ENCODE results near the gene APBA2.

DNA sequence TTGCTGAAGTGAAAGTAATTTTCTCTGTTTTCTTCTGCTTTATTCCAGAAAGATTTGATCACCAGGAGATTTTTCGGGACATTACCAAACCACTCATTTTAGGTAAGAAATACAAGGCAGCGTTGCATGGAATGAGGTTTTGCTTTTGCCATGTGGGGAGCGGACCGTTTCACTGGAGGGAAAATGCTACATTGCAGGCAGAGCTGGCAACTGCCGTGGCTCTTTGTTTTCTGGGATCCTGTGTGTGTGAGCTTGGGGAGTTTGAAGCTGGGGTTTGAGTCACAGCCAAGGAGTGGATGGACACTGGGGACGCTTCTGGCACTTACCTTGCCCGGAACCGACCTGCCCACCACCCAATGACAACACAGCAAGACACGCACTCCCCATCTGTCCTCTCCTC lies 109.9 kb downstream of the APBA2 start:
- TF ChIP-seq CTCF (IDR thresholded peaks at IDR 0.05; ENCODE audit: low read length) (no peak), EZH2 (IDR thresholded peaks at IDR 0.05; ENCODE audit: borderline replicate concordance, low read length) (no peak)

Data from OCI-LY1 (cell line).